Psoas muscle (tissue), 8 donors: ENCODE results near the gene AHNAK. TPM values are rescaled to one million over a fixed set of nuclear protein-coding genes. Genes with fewer than 3 reads are reported as not detected.

Experiments used
- ATAC-seq, 4 donors: fragments of 200-7000 bp; cut with Tn5 transposase; one replicate each; pipeline ENCODE4 v1.9.1; 2020; ENCODE audit warnings: moderate library complexity in 3 of 4, mild to moderate bottlenecking in 2 of 4
- DNase-seq, 2 donors: peaks; one replicate each; pipeline ENCODE4 v3.0.0-alpha.2; 2020
- H3K27ac ChIP-seq: fragments of 200-600 bp; one replicate; pipeline ENCODE4 v1.8.0; 2022
- H3K27me3 ChIP-seq, 3 donors: fragments of 200-600 bp in 1 of 3; one replicate each; pipeline versions ENCODE4 v1.6.1 to v1.8.0; 2013 to 2022; ENCODE audit warnings: low read length in 2 of 3, mild to moderate bottlenecking in 2 of 3, moderate library complexity in 1 of 3; ENCODE audit not compliant: insufficient read depth in 3 of 3
- H3K36me3 ChIP-seq, 2 donors: fragments of 200-600 bp in 1 of 2; one replicate each; pipeline versions ENCODE4 v1.6.1 to v1.8.0; 2013 to 2022; ENCODE audit warnings: low read depth in 1 of 2, mild to moderate bottlenecking in 1 of 2, moderate library complexity in 1 of 2; ENCODE audit not compliant: insufficient read depth in 1 of 2
- H3K4me1 ChIP-seq: fragments of 200-600 bp; one replicate; pipeline ENCODE4 v1.8.0; 2022
- H3K4me3 ChIP-seq: fragments of 200-600 bp; one replicate; pipeline ENCODE4 v1.8.0; 2022; ENCODE audit warnings: mild to moderate bottlenecking
- H3K9me3 ChIP-seq: fragments of 200-600 bp; one replicate; pipeline ENCODE4 v1.8.0; 2022
- WGBS, 3 donors: extraction: QIAGEN DNeasy Blood & Tissue Kit; methylation state at CpG; one replicate each; pipeline versions ENCODE4 v1.1.6 to v1.1.7; 2013; 5-methylcytosine and 5-hydroxymethylcytosine counted together
- intact Hi-C, 2 donors: fragments of 100-400 bp; cut with DNase I; formaldehyde crosslinking; loops; one replicate each; pipeline versions ENCODE4 v1.11.0 to v1.14.2; 2022
- polyA plus RNA-seq, 3 donors: library from polyadenylated mRNA; stranded (reverse); fragments of 200-250 nt; gene quantifications; one replicate each; pipeline ENCODE4 v1.2.3, GENCODE V29; 2013
- total RNA-seq, 4 donors: library from RNA; stranded (reverse); fragmentation: NEBNext Ultra II Directional in 2 of 4; extraction: Animal tissue kit (Norgen Biotek cat#: 25700) in 2 of 4; gene quantifications; one replicate each; pipeline versions ENCODE4 v1.2.1 to v1.2.4, GENCODE V29; 2021 to 2023
- TF ChIP-seq, protein P1 (sequence below): fragments of 200-600 bp; IDR thresholded peaks from one replicate; pipeline ENCODE4 v1.8.0; 2022; ENCODE audit warnings: antibody characterized with exemption
- donor health status: healthy with polysubstance abuse.
- donor health status: DM: no; HTN: no; CAD: no; lungs with moderate emphysema.
- donor health status: Bipolar disorder and iron deficiency.
- donor health status: healthy.
- donor health status: DM: yes; HTN: yes; CAD: no.
- donor health status: DM: no; HTN: no; CAD: no.
- donor health status: DM: no; HTN: no; CAD: no.
- donor health status: DM: yes; HTN: yes; CAD: no.

Gene AHNAK
- total and polyA plus RNA-seq, 7 donors: 93.5 to 679 (median 376) TPM

DNA sequence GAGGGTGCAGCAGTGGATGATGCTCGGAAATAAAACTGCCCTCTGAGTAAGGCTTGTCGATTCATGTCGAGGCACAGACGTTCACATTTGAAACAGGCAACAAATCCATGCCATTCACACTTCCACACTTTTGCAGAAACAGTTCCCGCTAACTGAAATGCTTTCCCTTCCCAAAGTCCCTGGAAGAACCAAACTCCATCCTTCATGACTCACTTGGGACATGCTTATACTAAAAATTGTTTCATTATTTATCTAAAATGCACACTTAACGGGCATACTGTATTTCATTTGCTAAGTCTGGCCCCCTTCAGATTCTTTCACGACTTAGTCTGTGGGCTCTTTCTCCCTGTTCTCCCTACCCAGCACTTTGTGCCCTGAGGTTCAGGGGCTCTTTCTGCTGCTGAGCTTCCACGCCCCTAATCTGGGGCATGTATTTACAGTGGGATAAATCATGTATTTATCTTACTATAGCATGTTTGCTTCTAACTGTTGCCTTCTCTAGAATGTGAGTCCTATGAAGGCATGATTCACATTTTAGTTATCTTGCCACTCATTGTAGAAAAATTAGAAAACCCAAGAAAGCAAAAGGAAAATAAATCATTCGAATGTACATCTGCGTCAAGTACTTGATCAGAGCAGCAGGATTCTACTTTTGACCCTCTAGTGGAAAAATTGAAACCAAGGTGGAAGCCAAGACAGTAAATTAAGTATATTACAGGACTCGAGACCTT lies 115.3 kb downstream of the AHNAK start:
- no peaks in the 10 kb centered on the region for H3K27me3 ChIP-seq
- TF ChIP-seq, protein P1, sequence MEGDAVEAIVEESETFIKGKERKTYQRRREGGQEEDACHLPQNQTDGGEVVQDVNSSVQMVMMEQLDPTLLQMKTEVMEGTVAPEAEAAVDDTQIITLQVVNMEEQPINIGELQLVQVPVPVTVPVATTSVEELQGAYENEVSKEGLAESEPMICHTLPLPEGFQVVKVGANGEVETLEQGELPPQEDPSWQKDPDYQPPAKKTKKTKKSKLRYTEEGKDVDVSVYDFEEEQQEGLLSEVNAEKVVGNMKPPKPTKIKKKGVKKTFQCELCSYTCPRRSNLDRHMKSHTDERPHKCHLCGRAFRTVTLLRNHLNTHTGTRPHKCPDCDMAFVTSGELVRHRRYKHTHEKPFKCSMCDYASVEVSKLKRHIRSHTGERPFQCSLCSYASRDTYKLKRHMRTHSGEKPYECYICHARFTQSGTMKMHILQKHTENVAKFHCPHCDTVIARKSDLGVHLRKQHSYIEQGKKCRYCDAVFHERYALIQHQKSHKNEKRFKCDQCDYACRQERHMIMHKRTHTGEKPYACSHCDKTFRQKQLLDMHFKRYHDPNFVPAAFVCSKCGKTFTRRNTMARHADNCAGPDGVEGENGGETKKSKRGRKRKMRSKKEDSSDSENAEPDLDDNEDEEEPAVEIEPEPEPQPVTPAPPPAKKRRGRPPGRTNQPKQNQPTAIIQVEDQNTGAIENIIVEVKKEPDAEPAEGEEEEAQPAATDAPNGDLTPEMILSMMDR: no peak
- no peak overlapping the region for H3K4me3 ChIP-seq
- no peak for ATAC-seq
- H3K4me1 ChIP-seq: no peaks in the 10 kb centered on the region
- WGBS, 3 donors: 67 to 76% (median 76%) methylated on average over 11 of the region's 11 CpGs
- H3K9me3 ChIP-seq: no peaks in the 10 kb centered on the region
- DNase-seq: no peak
- no peak overlapping the region for H3K27ac ChIP-seq
- no peaks in the 10 kb centered on the region for H3K36me3 ChIP-seq
- intact Hi-C loops: loop anchor here in 1 of 2 donors (5.0 kb wide), 1 partner anchor 59 kb away; no protein-coding TSS in a partner anchor

DNA sequence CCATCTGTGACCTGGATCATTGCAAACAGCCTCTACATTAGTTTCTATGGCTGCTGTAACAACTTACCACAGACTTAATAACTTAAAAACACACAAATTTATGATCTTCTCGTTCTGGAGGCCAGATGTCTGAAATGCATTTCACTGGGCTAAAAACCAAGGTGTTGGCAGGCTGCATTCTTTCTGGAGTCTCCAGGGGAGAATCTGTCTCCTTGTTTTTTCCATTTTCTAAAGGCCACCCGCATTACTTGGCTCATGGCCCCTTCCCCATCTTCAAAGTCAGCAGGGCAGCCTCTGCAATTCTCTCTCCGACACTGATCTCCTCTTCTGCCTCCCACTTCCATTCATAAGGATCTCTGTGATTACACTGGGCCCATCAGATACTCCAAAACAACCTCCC lies 116.2 kb downstream of the AHNAK start:
- no peak for DNase-seq
- Histone ChIP-seq H3K4me1 (no peaks in the 10 kb centered on the region), H3K4me3 (no peak overlapping the region), H3K9me3 (no peaks in the 10 kb centered on the region), H3K36me3 (no peaks in the 10 kb centered on the region), H3K27ac (no peak overlapping the region), H3K27me3 (no peaks in the 10 kb centered on the region)
- TF ChIP-seq, protein P1: no peak
- WGBS, 3 donors: 56 to 72% (median 71%) methylated on average over 3 of the region's 3 CpGs
- ATAC-seq: no peak
- intact Hi-C loops: loop anchor here in 1 of 2 donors (5.0 kb wide), 1 partner anchor 58 kb away; no protein-coding TSS in a partner anchor

DNA sequence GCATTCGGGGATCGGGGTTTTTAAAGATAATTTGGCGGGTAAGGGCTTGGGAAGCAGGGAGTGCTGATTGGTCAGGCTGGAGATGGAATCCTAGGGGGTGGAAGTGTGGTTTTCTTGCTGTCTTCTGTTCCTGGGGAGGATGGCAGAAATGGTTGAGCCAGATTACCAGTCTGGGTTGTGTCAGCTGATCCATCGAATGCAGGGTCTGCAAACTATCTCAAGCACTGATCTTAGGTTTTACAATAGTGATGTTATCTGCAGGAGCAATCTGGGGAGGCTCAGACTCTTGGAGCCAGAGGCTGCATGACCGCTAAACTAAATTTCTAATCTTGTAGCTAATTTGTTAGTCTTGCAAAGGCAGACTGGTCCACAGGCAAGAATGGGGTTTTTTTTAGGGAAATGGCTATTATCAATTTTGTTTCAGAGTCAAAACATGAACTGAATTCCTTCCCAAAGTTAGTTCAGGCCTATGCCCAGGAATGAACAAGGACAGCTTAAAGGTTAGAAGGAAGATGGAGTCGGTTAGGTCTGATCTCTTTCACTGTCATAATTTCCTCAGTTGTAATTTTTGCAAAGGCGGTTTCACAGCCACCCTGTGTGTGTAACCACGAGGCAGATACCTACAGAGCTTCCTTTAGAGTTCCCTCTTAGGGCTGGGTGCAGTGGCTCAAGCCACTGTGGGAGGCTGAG lies 117.6 kb downstream of the AHNAK start:
- DNase-seq (no peak), ATAC-seq (no peak)
- Histone ChIP-seq H3K36me3 (no peaks in the 10 kb centered on the region), H3K9me3 (no peaks in the 10 kb centered on the region), H3K4me3 (no peak overlapping the region), H3K4me1 (no peaks in the 10 kb centered on the region), H3K27me3 (no peaks in the 10 kb centered on the region), H3K27ac (no peak overlapping the region)
- TF ChIP-seq, protein P1: no peak
- 76 to 82% (median 76%) methylated on average over 8 of the region's 8 CpGs for WGBS, 3 donors
- intact Hi-C loops: no loop called here

DNA sequence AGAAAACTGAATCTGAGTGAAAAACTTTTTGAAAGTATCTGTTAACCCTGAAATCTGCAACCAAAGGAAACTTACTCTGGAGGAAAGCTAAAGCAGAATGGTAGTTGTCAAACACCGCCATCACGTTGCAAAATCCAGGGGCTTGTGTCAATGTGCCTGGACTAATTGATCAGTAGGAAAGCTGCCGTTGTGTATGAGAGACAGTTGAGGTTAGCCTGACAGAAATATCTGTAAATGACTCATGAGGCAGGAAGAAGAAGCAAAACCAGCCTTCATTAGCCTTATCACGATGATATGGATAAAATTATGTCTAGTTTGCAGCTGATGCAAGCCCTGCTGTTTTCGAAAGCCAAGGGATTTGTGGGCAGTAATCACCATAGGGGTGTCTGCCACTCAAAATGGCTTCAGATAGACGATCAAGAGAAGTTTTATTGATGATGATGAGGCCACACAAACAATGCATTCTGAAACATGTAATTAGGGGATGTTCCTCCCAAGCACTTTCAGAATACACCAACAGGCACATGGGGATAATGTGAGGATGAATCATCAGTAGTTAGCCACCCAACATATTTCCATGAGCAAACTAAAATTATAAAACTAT lies 118.9 kb downstream of the AHNAK start:
- DNase-seq (no peak), ATAC-seq (no peak)
- no peaks in the 10 kb centered on the region for H3K27me3 ChIP-seq
- no peaks in the 10 kb centered on the region for H3K9me3 ChIP-seq
- no peak overlapping the region for H3K4me3 ChIP-seq
- H3K4me1 ChIP-seq: no peaks in the 10 kb centered on the region
- H3K27ac ChIP-seq: no peak overlapping the region
- intact Hi-C loops: no loop called here
- no peaks in the 10 kb centered on the region for H3K36me3 ChIP-seq
- TF ChIP-seq, protein P1: no peak
- WGBS, 3 donors: 64 to 67% (median 65%) methylated on average over 6 of the region's 6 CpGs
